Smooth muscle cell of the pulmonary artery (primary cell): Measurements from ENCODE around the gene LRR1. TPM values are rescaled to one million over a fixed set of nuclear protein-coding genes. Genes with fewer than 3 reads are reported as not detected.

ENCODE experiments used
- total RNA-seq: library from RNA; depleted of rRNA; stranded (reverse); fragments of >200 nt; gene quantifications from 2 replicates; pipeline ENCODE4 v1.2.3, GENCODE V29; 2014

Gene LRR1, protein sequence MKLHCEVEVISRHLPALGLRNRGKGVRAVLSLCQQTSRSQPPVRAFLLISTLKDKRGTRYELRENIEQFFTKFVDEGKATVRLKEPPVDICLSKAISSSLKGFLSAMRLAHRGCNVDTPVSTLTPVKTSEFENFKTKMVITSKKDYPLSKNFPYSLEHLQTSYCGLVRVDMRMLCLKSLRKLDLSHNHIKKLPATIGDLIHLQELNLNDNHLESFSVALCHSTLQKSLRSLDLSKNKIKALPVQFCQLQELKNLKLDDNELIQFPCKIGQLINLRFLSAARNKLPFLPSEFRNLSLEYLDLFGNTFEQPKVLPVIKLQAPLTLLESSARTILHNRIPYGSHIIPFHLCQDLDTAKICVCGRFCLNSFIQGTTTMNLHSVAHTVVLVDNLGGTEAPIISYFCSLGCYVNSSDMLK
- total RNA-seq, result 6.8 and 8.0 TPM in 2 replicates

DNA sequence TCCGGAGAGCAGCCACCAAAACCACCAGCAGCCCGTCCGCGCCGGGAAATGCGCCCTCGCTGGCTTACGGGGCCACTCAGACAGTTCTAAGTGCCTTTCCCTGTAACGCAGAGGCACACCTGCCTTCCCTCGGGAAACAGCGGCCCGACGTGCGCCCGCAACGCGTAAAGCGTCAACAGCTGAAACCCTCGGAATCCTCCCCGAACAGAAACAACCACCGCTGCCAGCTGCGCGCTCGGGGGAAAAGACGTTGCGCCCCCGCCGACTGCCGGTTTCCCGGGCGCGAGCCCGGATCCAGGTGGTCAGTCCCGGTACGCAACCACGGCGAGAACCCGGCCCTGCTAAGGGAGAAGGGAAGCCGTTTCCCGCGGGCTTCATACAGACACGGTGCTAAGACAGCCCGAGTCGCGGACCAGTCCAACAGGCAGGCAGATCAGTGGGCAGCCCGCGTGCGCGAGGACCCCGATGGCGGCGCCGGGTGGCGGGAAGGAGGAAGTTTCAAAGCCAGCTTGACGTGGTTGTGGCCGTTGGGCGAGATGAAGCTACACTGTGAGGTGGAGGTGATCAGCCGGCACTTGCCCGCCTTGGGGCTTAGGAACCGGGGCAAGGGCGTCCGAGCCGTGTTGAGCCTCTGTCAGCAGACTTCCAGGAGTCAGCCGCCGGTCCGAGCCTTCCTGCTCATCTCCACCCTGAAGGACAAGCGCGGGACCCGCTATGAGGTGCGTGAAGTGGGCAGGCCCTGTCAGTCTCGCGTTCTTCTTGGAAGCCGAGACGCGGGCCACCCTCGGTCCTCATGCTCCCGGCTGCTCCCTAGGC, at the start of gene LRR1:
Gene LRR1 (plus strand): TSS at position 456 of the 816 bp plus-strand sequence. CDS start 81 bp downstream, at position 537.

DNA sequence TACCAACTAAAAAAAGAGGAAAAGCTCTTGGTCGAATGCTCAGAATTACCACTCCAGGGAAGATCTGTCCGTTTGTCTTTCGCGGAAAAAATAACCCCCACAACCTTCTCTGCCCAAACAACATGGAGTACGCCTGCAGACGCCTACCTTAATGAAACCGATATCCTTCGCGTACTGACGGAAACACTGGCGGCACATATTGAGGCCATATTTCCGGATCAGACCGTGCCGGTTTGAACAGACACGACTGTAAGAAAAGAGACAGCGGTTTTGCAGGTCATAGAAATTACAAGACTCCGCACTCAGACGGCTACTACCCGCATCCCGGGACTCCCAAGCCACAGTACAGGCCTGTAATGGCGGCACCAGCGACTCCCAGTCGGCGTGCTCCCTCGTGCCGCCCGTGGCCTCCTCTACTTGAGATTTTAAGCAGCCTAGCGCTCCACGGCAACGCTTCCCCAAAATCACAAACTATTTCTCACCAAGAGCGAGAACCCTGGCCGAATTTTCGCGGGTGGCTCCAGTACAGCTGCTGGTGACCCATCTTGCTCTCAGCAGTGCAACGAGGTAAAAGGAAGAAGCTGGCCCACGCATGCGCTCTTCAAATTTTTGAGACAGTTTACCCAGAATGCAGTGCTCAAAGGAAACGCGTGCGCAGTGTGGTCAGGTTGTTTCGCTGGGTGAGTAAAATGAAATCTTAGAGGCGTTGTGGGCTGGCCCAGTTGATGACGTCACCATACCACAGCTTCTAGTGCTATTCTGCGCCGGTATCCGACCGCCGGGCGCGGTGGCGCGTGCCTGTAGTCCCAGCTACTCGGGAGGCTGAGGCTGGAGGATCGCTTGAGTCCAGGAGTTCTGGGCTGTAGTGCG, 12.7 kb upstream of the LRR1 start, which contains the start of gene RPS29:
Gene RPS29 (minus strand): TSS at position 578 of the 870 bp plus-strand sequence. CDS start 34 bp downstream, at position 544.

DNA sequence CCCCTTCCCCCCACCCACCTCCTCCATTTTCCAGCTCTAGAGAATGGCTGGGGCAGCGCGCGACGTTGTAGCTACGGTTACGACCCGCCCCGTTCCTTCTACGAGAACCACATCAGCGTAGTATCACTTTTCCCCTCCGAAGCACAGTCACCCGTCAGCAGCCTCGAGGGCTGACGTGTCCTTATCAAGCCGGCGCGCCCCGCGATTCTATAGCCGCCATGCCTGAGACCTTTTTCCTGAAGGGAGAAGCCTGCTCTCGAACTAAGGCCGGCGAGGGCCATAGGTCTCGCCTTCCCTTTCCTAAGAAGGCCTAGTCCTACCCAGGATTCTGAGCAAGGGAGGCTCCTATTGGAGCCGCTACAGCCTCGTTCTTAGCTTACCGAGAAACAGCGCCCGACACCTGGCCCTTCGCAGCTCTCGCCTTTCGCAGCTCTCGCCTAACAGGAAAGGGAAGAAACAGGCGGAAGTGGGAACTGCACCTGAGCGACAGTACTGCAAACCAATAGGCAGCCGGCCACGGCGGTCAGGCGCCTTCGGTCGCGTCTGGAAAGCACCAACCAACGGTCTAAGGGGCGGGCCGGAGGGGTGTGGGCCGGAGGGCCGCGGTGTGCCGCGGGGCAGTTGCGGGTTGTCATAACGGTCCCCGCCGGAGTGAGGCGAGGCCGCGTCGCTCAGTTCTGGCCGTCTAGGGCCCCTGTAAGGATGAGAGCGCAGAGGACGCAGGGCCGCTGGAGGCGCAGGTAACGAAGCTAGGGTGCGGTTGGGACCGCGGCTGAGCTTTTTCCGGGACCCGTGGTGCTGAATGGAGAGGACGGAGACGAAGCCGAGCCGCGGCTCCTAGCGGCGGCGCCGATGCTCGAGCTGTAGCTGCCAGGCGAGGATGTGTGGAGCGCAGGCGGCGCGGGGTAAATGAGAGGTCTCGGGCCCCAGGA, 21.7 kb downstream of the LRR1 start, which contains the start of the genes MGAT2 and RPL36AL:
Gene MGAT2 (plus strand): TSS at position 618 of the 932 bp plus-strand sequence. CDS start 470 bp downstream, outside the sequence.
Gene RPL36AL (minus strand): TSS at position 445 of the 932 bp plus-strand sequence. CDS start 1,522 bp downstream, outside the sequence.

DNA sequence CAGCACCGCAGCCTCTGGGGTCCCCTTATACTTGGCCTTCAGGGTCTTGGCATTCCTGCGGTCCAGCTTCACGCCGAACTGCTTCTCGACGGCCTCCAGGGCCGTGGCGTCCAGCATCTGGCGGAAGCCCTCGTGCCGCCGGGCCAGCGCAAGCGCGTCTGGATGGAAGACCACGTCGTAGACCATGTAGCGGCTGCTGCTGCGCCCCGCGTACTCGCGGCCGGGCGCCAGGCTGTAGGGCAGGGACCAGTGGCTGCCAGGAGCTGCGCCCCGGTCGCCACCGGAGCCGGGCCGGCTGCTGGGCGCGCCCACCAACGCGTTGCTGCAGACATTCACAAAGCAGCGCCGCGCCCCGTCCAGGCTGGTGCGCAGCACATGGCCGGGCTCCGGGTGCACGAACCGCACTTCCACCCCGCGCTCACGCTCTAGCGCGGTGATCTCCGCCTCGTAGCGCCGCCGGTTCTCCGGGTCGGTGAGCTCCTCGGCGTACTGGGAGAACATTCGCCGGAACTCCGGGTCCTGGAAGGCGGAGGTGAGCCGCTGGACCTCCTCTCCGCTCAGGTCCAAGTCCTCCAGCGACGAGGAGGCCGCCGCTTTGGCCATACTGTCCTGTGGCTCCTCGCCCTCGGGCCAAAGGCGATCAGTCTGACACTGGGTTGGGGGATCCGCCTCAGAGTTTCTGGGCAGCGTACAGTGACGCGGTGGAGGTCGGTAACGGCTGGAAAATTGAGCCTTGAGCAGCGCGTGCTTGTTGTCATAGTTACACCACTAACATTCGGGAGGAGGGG, 36.0 kb downstream of the LRR1 start, which contains the start of gene DNAAF2:
Gene DNAAF2 (minus strand): TSS at position 698 of the 788 bp plus-strand sequence. CDS start 95 bp downstream, at position 603.

Other genes with a start within 250 kb of the LRR1 start
- gene RPS29, start 12.6 kb upstream of the LRR1 start, total RNA-seq, result 300 and 418 TPM in 2 replicates
- gene RPL36AL, start 21.7 kb downstream of the LRR1 start, total RNA-seq, result 195 and 247 TPM in 2 replicates
- 59.7 and 62.3 TPM in 2 replicates for gene MGAT2, start 21.9 kb downstream of the LRR1 start, total RNA-seq
- gene DNAAF2, start 36.3 kb downstream of the LRR1 start, total RNA-seq, result 6.2 and 7.4 TPM in 2 replicates
- gene POLE2, start 89.3 kb downstream of the LRR1 start, total RNA-seq, result 2.8 and 5.0 TPM in 2 replicates
- gene KLHDC1, start 94.2 kb downstream of the LRR1 start, total RNA-seq, result 3.4 and 4.0 TPM in 2 replicates
- 93.6 and 97.5 TPM in 2 replicates for gene KLHDC2, start 169.2 kb downstream of the LRR1 start, total RNA-seq